Endothelial cell of umbilical vein (primary cell): ENCODE data around the gene C2orf69. TPM values are rescaled to one million over a fixed set of nuclear protein-coding genes. Genes with fewer than 3 reads are reported as not detected.

Experiments
- BruUV-seq: library from RNA; stranded (reverse); fragments of 400-500 nt; replicated peaks from 2 replicates; lab custom pipeline; 2021; lab: Mats Ljungman, UMichigan
- CTCF ChIA-PET: fragments of 300-600, 350-600 bp; sonication (Branson Sonifier 250); formaldehyde crosslinking; loops from one replicate; lab custom pipeline; 2021; ENCODE audit warnings: antibody characterized with exemption, inconsistent platforms; lab: Charles Lee
- POLR2A ChIA-PET: fragments of 300-600, 350-600 bp; sonication (Branson Sonifier 250); formaldehyde crosslinking; loops from one replicate; lab custom pipeline; 2021; ENCODE audit warnings: antibody characterized with exemption, inconsistent platforms; lab: Charles Lee
- DNase-seq: peaks from one replicate; pipeline ENCODE4 v3.0.0-alpha.2; 2011; ENCODE audit warnings: low read depth, low spot score
- FAIRE-seq: peaks from 2 replicates; lab custom pipeline; 2011; peaks lifted over from hg19 to GRCh38; lab: Jason Lieb, UNC
- H2AFZ ChIP-seq: 2 replicates; pipeline ENCODE4 v1.6.0; 2012; ENCODE audit warnings: low read depth, low read length, control low read depth, inconsistent platforms
- H3K27ac ChIP-seq: 2 replicates; pipeline ENCODE4 v1.5.1; 2011; ENCODE audit warnings: low read depth, mild to moderate bottlenecking, control low read depth, low read length, moderate library complexity; ENCODE audit not compliant: insufficient read depth
- H3K27me3 ChIP-seq, 2 experiments: 2 replicates each; pipeline versions ENCODE4 v1.6.0 to v1.6.1; 2011; ENCODE audit warnings: low read length in 2 of 2, mixed read lengths in 1 of 2; ENCODE audit not compliant: control insufficient read depth in 2 of 2, insufficient read depth in 2 of 2
- H3K36me3 ChIP-seq, 2 experiments: 2 replicates in 1 of 2; 3 replicates in 1 of 2; pipeline ENCODE4 v1.5.1; 2011; ENCODE audit warnings: low read length in 2 of 2, mild to moderate bottlenecking in 1 of 2, moderate library complexity in 1 of 2; ENCODE audit not compliant: control insufficient read depth in 2 of 2, insufficient read depth in 2 of 2; ENCODE audit errors: extremely low read depth in 1 of 2
- H3K4me1 ChIP-seq: 3 replicates; pipeline ENCODE4 v1.5.1; 2011; ENCODE audit warnings: mild to moderate bottlenecking, low read length; ENCODE audit not compliant: control insufficient read depth, insufficient read depth; ENCODE audit errors: extremely low read depth
- H3K4me2 ChIP-seq: 2 replicates; pipeline ENCODE4 v1.6.1; 2011; ENCODE audit warnings: low read length, control low read depth, mixed read lengths; ENCODE audit not compliant: insufficient read depth
- H3K4me3 ChIP-seq, 3 experiments: fragments of 200-600 bp in 1 of 3; sonication (generic), shearing (Covaris generic) in 1 of 3; replicated peaks in 1 of 3; 2 replicates each; pipeline ENCODE4 v1.5.1; 2011 to 2016; ENCODE audit warnings: control low read depth in 3 of 3, low read length in 3 of 3, mild to moderate bottlenecking in 2 of 3, inconsistent platforms in 1 of 3, low read depth in 1 of 3, moderate library complexity in 1 of 3; ENCODE audit not compliant: insufficient read depth in 1 of 3
- H3K79me2 ChIP-seq: 2 replicates; pipeline ENCODE4 v1.6.0; 2012; ENCODE audit warnings: low read length, inconsistent platforms; ENCODE audit not compliant: control insufficient read depth, insufficient read depth
- H3K9ac ChIP-seq: replicated peaks from 2 replicates; pipeline ENCODE3; 2011; ENCODE audit warnings: low read length, control low read depth; ENCODE audit not compliant: insufficient read depth; ENCODE audit errors: extremely low read depth
- H3K9me1 ChIP-seq: replicated peaks from 3 replicates; pipeline ENCODE4 v1.6.0; 2011; ENCODE audit warnings: mild to moderate bottlenecking, low read length; ENCODE audit not compliant: control insufficient read depth, insufficient read depth; ENCODE audit errors: extremely low read depth
- H3K9me3 ChIP-seq: replicated peaks from 2 replicates; pipeline ENCODE4 v1.5.1; 2012; ENCODE audit warnings: low read length, inconsistent platforms; ENCODE audit not compliant: control insufficient read depth, insufficient read depth
- H4K20me1 ChIP-seq: replicated peaks from 2 replicates; pipeline ENCODE3; 2011; ENCODE audit warnings: mild to moderate bottlenecking, low read length; ENCODE audit not compliant: control insufficient read depth, insufficient read depth; ENCODE audit errors: extremely low read depth
- EZH2 ChIP-seq: IDR thresholded peaks from 2 replicates; pipeline ENCODE4 v1.6.1; 2012; ENCODE audit warnings: borderline replicate concordance, low read depth, mild to moderate bottlenecking, moderate library complexity, low read length, inconsistent platforms; ENCODE audit not compliant: severe bottlenecking
- FOS ChIP-seq: IDR thresholded peaks from 2 replicates; pipeline ENCODE4 v1.6.1; 2011; ENCODE audit warnings: mild to moderate bottlenecking, low read length, moderate library complexity, borderline replicate concordance; ENCODE audit not compliant: insufficient read depth
- GATA2 ChIP-seq: IDR thresholded peaks from 2 replicates; pipeline ENCODE4 v1.7.0; 2011; ENCODE audit warnings: low read depth, mild to moderate bottlenecking, moderate library complexity, mixed read lengths, low read length; ENCODE audit not compliant: insufficient read length, insufficient read depth
- JUN ChIP-seq: IDR thresholded peaks from 2 replicates; pipeline ENCODE4 v1.6.1; 2011; ENCODE audit warnings: borderline replicate concordance, low read depth; ENCODE audit not compliant: insufficient read length, insufficient read depth
- MYC ChIP-seq: IDR thresholded peaks from one replicate; pipeline ENCODE4 v1.6.1; 2011; ENCODE audit warnings: mild to moderate bottlenecking, low read depth, low read length
- POLR2A ChIP-seq: IDR thresholded peaks from 2 replicates; pipeline ENCODE4 v1.6.1; 2012; ENCODE audit warnings: low read depth, mild to moderate bottlenecking, control low read depth, low read length
- POLR2AphosphoS5 ChIP-seq: IDR thresholded peaks from 2 replicates; pipeline ENCODE4 v1.6.1; 2012; ENCODE audit warnings: low read depth, mild to moderate bottlenecking, control low read depth, low read length, moderate library complexity; ENCODE audit not compliant: insufficient read depth
- dilution Hi-C: fragments of 300-500 bp; cut with MboI; formaldehyde crosslinking; loops from one replicate; pipeline ENCODE4 v1.15.0; 2019; ENCODE audit warnings: low sequenced_read_pairs; ENCODE audit not compliant: extremely low pct_ligation_motif_present
- intact Hi-C: fragments of 100-400 bp; cut with micrococcal nuclease; formaldehyde crosslinking; loops from one replicate; pipeline ENCODE4 v1.10.0; 2022
- polyA plus RNA-seq, 4 experiments: library from polyadenylated mRNA; depleted of rRNA in 3 of 4; stranded (reverse) in 3 of 4; unstranded in 1 of 4; fragments of >200 nt; gene quantifications; 2 replicates each; pipeline versions ENCODE4 v1.2.1 to v1.2.3, GENCODE V29; 2011 to 2012; ENCODE audit warnings: missing spikeins in 1 of 4
- total RNA-seq: library from RNA; stranded (reverse); gene quantifications from 2 replicates; pipeline ENCODE4 v1.2.3, GENCODE V29; 2021
- TF ChIP-seq, protein P1 (sequence below), 2 donors: IDR thresholded peaks; 1 replicate in 1 of 2; 2 replicates in 1 of 2; pipeline ENCODE4 v1.5.1; 2011; ENCODE audit warnings: low read length in 2 of 2, mild to moderate bottlenecking in 2 of 2, moderate library complexity in 2 of 2, control low read depth in 1 of 2, inconsistent platforms in 1 of 2, low read depth in 1 of 2; ENCODE audit not compliant: insufficient read depth in 1 of 2; ENCODE audit errors: extremely low read depth in 1 of 2
- TF ChIP-seq, protein P2 (sequence below): IDR thresholded peaks from 2 replicates; pipeline ENCODE4 v1.6.1; 2011; ENCODE audit not compliant: insufficient read depth, insufficient read length

C2orf69 gene
- total and polyA plus RNA-seq, 2 donors (not counting 3 experiments of a cell fraction or from before 2014, with no cell fraction given), result 1.7 to 12.9 TPM

DNA sequence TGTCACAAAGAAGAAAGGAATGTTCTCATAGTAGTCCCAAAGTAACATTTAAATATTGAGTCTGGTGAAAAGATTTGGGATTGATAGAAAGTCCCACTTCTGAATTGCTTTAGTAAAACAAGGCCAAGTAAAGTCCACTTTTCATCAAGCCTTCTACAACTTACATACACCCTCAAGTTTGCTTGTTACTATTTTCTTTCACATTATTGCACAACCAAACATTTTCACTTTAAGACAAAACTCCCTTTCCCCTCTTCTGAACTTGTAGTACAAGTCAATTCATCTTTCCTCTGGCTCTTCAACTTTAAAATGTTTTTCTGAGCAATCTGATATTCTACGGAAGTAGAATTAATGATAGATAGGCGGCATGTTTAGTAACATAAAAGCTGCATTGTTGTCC, 55.3 kb downstream of the C2orf69 start:
- dilution Hi-C loops, result no loop called here
- CTCF ChIA-PET, result no interaction called here
- no peak for DNase-seq

More for the DNA sequence above, 55.3 kb downstream of the C2orf69 start:
- H3K9me1 ChIP-seq, result no peaks in the 10 kb centered on the region
- no peak overlapping the region for H3K4me2 ChIP-seq
- TF ChIP-seq FOS (no peak), POLR2A (no peak), POLR2AphosphoS5 (no peak), EZH2 (no peak), GATA2 (no peak), MYC (no peak), JUN (no peak)
- TF ChIP-seq, protein P1, sequence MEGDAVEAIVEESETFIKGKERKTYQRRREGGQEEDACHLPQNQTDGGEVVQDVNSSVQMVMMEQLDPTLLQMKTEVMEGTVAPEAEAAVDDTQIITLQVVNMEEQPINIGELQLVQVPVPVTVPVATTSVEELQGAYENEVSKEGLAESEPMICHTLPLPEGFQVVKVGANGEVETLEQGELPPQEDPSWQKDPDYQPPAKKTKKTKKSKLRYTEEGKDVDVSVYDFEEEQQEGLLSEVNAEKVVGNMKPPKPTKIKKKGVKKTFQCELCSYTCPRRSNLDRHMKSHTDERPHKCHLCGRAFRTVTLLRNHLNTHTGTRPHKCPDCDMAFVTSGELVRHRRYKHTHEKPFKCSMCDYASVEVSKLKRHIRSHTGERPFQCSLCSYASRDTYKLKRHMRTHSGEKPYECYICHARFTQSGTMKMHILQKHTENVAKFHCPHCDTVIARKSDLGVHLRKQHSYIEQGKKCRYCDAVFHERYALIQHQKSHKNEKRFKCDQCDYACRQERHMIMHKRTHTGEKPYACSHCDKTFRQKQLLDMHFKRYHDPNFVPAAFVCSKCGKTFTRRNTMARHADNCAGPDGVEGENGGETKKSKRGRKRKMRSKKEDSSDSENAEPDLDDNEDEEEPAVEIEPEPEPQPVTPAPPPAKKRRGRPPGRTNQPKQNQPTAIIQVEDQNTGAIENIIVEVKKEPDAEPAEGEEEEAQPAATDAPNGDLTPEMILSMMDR (IDR thresholded peaks at IDR 0.05; ENCODE audit: extremely low read depth in 1 of 2, insufficient read depth in 1 of 2, low read depth in 1 of 2, low read length in 2 of 2), result no peak
- TF ChIP-seq, protein P2, sequence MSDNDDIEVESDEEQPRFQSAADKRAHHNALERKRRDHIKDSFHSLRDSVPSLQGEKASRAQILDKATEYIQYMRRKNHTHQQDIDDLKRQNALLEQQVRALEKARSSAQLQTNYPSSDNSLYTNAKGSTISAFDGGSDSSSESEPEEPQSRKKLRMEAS, result no peak
- no peak overlapping the region for H3K27ac ChIP-seq
- BruUV-seq, result no TSS peak
- H3K9ac ChIP-seq, result no peak overlapping the region
- H2AFZ ChIP-seq, result no peak overlapping the region
- H3K36me3 ChIP-seq, result peaks cover 5 to 20% of the 10 kb centered on the region in 2 experiments
- no peaks in the 10 kb centered on the region for H3K79me2 ChIP-seq
- POLR2A ChIA-PET, result no interaction called here
- no peak for FAIRE-seq
- H4K20me1 ChIP-seq, result no peaks in the 10 kb centered on the region
- H3K4me1 ChIP-seq, result no peaks in the 10 kb centered on the region
- no peaks in the 10 kb centered on the region for H3K9me3 ChIP-seq
- no peaks in the 10 kb centered on the region for H3K27me3 ChIP-seq
- no peak overlapping the region for H3K4me3 ChIP-seq
- intact Hi-C loops, result no loop called here
